ENCODE data around the gene GULP1.

GULP1 gene

GRCh38 chr2:188412190-188412589, 120.5 kb downstream of the GULP1 start:
- Histone ChIP-seq H3K9me3 (ENCODE audit: low read length) (no peaks in the 10 kb centered on the region), H3K9ac (ENCODE audit: low read length) (no peak overlapping the region), H3K36me3 (ENCODE audit: insufficient read depth, low read length) (no peaks in the 10 kb centered on the region), H3K4me1 (ENCODE audit: insufficient read depth, low read length) (peaks cover 5% of the 10 kb centered on the region), H3K27ac (ENCODE audit: low read depth, low read length) (no peak overlapping the region), H3K4me3 (ENCODE audit: low read depth in 1 of 2, low read length in 2 of 2) (no peak overlapping the region), H3K27me3 (ENCODE audit: control insufficient read depth in 1 of 2, insufficient read depth in 2 of 2, low read length in 2 of 2) (no peaks in the 10 kb centered on the region)

GRCh38 chr2:188414411-188414810, 122.7 kb downstream of the GULP1 start:
- H3K9me3 ChIP-seq (ENCODE audit: low read length): no peaks in the 10 kb centered on the region

GRCh38 chr2:188414869-188415753, 123.4 kb downstream of the GULP1 start:
- H3K4me3 ChIP-seq (ENCODE audit: low read depth in 1 of 2, low read length in 2 of 2): no peak overlapping the region
- no peak overlapping the region for H3K9ac ChIP-seq (ENCODE audit: low read length)
- H3K9me3 ChIP-seq (ENCODE audit: low read length): no peaks in the 10 kb centered on the region
- peaks cover 5% of the 10 kb centered on the region for H3K4me1 ChIP-seq (ENCODE audit: insufficient read depth, low read length)
- H3K36me3 ChIP-seq (ENCODE audit: insufficient read depth, low read length): no peaks in the 10 kb centered on the region
- no peaks in the 10 kb centered on the region for H3K27me3 ChIP-seq (ENCODE audit: control insufficient read depth in 1 of 2, insufficient read depth in 2 of 2, low read length in 2 of 2)
- H3K27ac ChIP-seq (ENCODE audit: low read depth, low read length): no peak overlapping the region

More at GRCh38 chr2:188414411-188414810, 122.7 kb downstream of the GULP1 start:
- Histone ChIP-seq H3K36me3 (ENCODE audit: insufficient read depth, low read length) (no peaks in the 10 kb centered on the region), H3K9ac (ENCODE audit: low read length) (no peak overlapping the region), H3K4me1 (ENCODE audit: insufficient read depth, low read length) (peaks cover 5% of the 10 kb centered on the region), H3K27me3 (ENCODE audit: control insufficient read depth in 1 of 2, insufficient read depth in 2 of 2, low read length in 2 of 2) (no peaks in the 10 kb centered on the region), H3K4me3 (ENCODE audit: low read depth in 1 of 2, low read length in 2 of 2) (no peak overlapping the region), H3K27ac (ENCODE audit: low read depth, low read length) (no peak overlapping the region)

- H3K9ac ChIP-seq (ENCODE audit: low read length): no peak overlapping the region
- no peaks in the 10 kb centered on the region for H3K27me3 ChIP-seq (ENCODE audit: control insufficient read depth in 1 of 2, insufficient read depth in 2 of 2, low read length in 2 of 2)
- no peak overlapping the region for H3K27ac ChIP-seq (ENCODE audit: low read depth, low read length)
- no peak overlapping the region for H3K4me3 ChIP-seq (ENCODE audit: low read depth in 1 of 2, low read length in 2 of 2)
- no peaks in the 10 kb centered on the region for H3K9me3 ChIP-seq (ENCODE audit: low read length)
- peaks cover 5% of the 10 kb centered on the region for H3K4me1 ChIP-seq (ENCODE audit: insufficient read depth, low read length)
- H3K36me3 ChIP-seq (ENCODE audit: insufficient read depth, low read length): no peaks in the 10 kb centered on the region
Measured at GRCh38 chr2:188415754-188416083, 124.0 kb downstream of the GULP1 start.

- Histone ChIP-seq H3K4me3 (ENCODE audit: low read depth in 1 of 2, low read length in 2 of 2) (no peak overlapping the region), H3K4me1 (ENCODE audit: insufficient read depth, low read length) (peaks cover 5% of the 10 kb centered on the region), H3K36me3 (ENCODE audit: insufficient read depth, low read length) (no peaks in the 10 kb centered on the region), H3K9me3 (ENCODE audit: low read length) (no peaks in the 10 kb centered on the region), H3K27ac (ENCODE audit: low read depth, low read length) (no peak overlapping the region), H3K27me3 (ENCODE audit: control insufficient read depth in 1 of 2, insufficient read depth in 2 of 2, low read length in 2 of 2) (no peaks in the 10 kb centered on the region), H3K9ac (ENCODE audit: low read length) (no peak overlapping the region)
Measured at GRCh38 chr2:188416367-188416766, 124.7 kb downstream of the GULP1 start.

GRCh38 chr2:188422726-188423125, 131.1 kb downstream of the GULP1 start:
- no peak overlapping the region for H3K9ac ChIP-seq (ENCODE audit: low read length)
- no peaks in the 10 kb centered on the region for H3K9me3 ChIP-seq (ENCODE audit: low read length)
- no peaks in the 10 kb centered on the region for H3K27me3 ChIP-seq (ENCODE audit: control insufficient read depth in 1 of 2, insufficient read depth in 2 of 2, low read length in 2 of 2)
- no peak overlapping the region for H3K27ac ChIP-seq (ENCODE audit: low read depth, low read length)
- H3K36me3 ChIP-seq (ENCODE audit: insufficient read depth, low read length): no peaks in the 10 kb centered on the region
- H3K4me1 ChIP-seq (ENCODE audit: insufficient read depth, low read length): no peaks in the 10 kb centered on the region
- no peak overlapping the region for H3K4me3 ChIP-seq (ENCODE audit: low read depth in 1 of 2, low read length in 2 of 2)

- Histone ChIP-seq H3K4me3 (ENCODE audit: low read depth in 1 of 2, low read length in 2 of 2) (no peak overlapping the region), H3K9ac (ENCODE audit: low read length) (no peak overlapping the region), H3K27ac (ENCODE audit: low read depth, low read length) (no peak overlapping the region), H3K9me3 (ENCODE audit: low read length) (no peaks in the 10 kb centered on the region), H3K27me3 (ENCODE audit: control insufficient read depth in 1 of 2, insufficient read depth in 2 of 2, low read length in 2 of 2) (no peaks in the 10 kb centered on the region), H3K4me1 (ENCODE audit: insufficient read depth, low read length) (no peaks in the 10 kb centered on the region), H3K36me3 (ENCODE audit: insufficient read depth, low read length) (no peaks in the 10 kb centered on the region)
Measured at GRCh38 chr2:188425266-188425665, 133.6 kb downstream of the GULP1 start.

- H3K4me3 ChIP-seq (ENCODE audit: low read depth in 1 of 2, low read length in 2 of 2): no peak overlapping the region
- H3K9me3 ChIP-seq (ENCODE audit: low read length): no peaks in the 10 kb centered on the region
- H3K36me3 ChIP-seq (ENCODE audit: insufficient read depth, low read length): no peaks in the 10 kb centered on the region
- H3K27me3 ChIP-seq (ENCODE audit: control insufficient read depth in 1 of 2, insufficient read depth in 2 of 2, low read length in 2 of 2): no peaks in the 10 kb centered on the region
- no peak overlapping the region for H3K9ac ChIP-seq (ENCODE audit: low read length)
- no peak overlapping the region for H3K27ac ChIP-seq (ENCODE audit: low read depth, low read length)
- no peaks in the 10 kb centered on the region for H3K4me1 ChIP-seq (ENCODE audit: insufficient read depth, low read length)
Measured at GRCh38 chr2:188426121-188426520, 134.4 kb downstream of the GULP1 start.

GRCh38 chr2:188430705-188431104, 139.0 kb downstream of the GULP1 start:
- H3K27ac ChIP-seq (ENCODE audit: low read depth, low read length): no peak overlapping the region
- no peaks in the 10 kb centered on the region for H3K4me1 ChIP-seq (ENCODE audit: insufficient read depth, low read length)
- H3K4me3 ChIP-seq (ENCODE audit: low read depth in 1 of 2, low read length in 2 of 2): no peak overlapping the region
- H3K36me3 ChIP-seq (ENCODE audit: insufficient read depth, low read length): no peaks in the 10 kb centered on the region
- no peak overlapping the region for H3K9ac ChIP-seq (ENCODE audit: low read length)
- H3K27me3 ChIP-seq (ENCODE audit: control insufficient read depth in 1 of 2, insufficient read depth in 2 of 2, low read length in 2 of 2): no peaks in the 10 kb centered on the region
- H3K9me3 ChIP-seq (ENCODE audit: low read length): no peaks in the 10 kb centered on the region

- H3K36me3 ChIP-seq (ENCODE audit: insufficient read depth, low read length): no peaks in the 10 kb centered on the region
- no peaks in the 10 kb centered on the region for H3K9me3 ChIP-seq (ENCODE audit: low read length)
- no peak overlapping the region for H3K9ac ChIP-seq (ENCODE audit: low read length)
- H3K27me3 ChIP-seq (ENCODE audit: control insufficient read depth in 1 of 2, insufficient read depth in 2 of 2, low read length in 2 of 2): no peaks in the 10 kb centered on the region
- H3K27ac ChIP-seq (ENCODE audit: low read depth, low read length): no peak overlapping the region
- no peaks in the 10 kb centered on the region for H3K4me1 ChIP-seq (ENCODE audit: insufficient read depth, low read length)
- H3K4me3 ChIP-seq (ENCODE audit: low read depth in 1 of 2, low read length in 2 of 2): no peak overlapping the region
Measured at GRCh38 chr2:188434018-188434417, 142.3 kb downstream of the GULP1 start.

- H3K9ac ChIP-seq (ENCODE audit: low read length): no peak overlapping the region
- no peak overlapping the region for H3K4me3 ChIP-seq (ENCODE audit: low read depth in 1 of 2, low read length in 2 of 2)
- no peak overlapping the region for H3K27ac ChIP-seq (ENCODE audit: low read depth, low read length)
- no peaks in the 10 kb centered on the region for H3K9me3 ChIP-seq (ENCODE audit: low read length)
- no peaks in the 10 kb centered on the region for H3K36me3 ChIP-seq (ENCODE audit: insufficient read depth, low read length)
- no peaks in the 10 kb centered on the region for H3K27me3 ChIP-seq (ENCODE audit: control insufficient read depth in 1 of 2, insufficient read depth in 2 of 2, low read length in 2 of 2)
- no peaks in the 10 kb centered on the region for H3K4me1 ChIP-seq (ENCODE audit: insufficient read depth, low read length)
Measured at GRCh38 chr2:188435115-188435514, 143.4 kb downstream of the GULP1 start.

- no peak overlapping the region for H3K4me3 ChIP-seq (ENCODE audit: low read depth in 1 of 2, low read length in 2 of 2)
- no peaks in the 10 kb centered on the region for H3K27me3 ChIP-seq (ENCODE audit: control insufficient read depth in 1 of 2, insufficient read depth in 2 of 2, low read length in 2 of 2)
- H3K9me3 ChIP-seq (ENCODE audit: low read length): no peaks in the 10 kb centered on the region
- H3K4me1 ChIP-seq (ENCODE audit: insufficient read depth, low read length): no peaks in the 10 kb centered on the region
- no peaks in the 10 kb centered on the region for H3K36me3 ChIP-seq (ENCODE audit: insufficient read depth, low read length)
- H3K9ac ChIP-seq (ENCODE audit: low read length): no peak overlapping the region
- H3K27ac ChIP-seq (ENCODE audit: low read depth, low read length): no peak overlapping the region
Measured at GRCh38 chr2:188437537-188437936, 145.9 kb downstream of the GULP1 start.
